H1 (cell line): Measurements from ENCODE around the gene RASSF10. TPM values are rescaled to one million over a fixed set of nuclear protein-coding genes. Genes with fewer than 3 reads are reported as not detected.

Source experiments
- CTCF ChIA-PET: fragments of 300-600 bp; sonication (Branson Sonifier 250); formaldehyde crosslinking; loops from one replicate; lab custom pipeline; 2021; ENCODE audit not compliant: partially characterized antibody; lab: Charles Lee
- POLR2A ChIA-PET: fragments of 300-600 bp; sonication (Branson Sonifier 250); formaldehyde crosslinking; loops from one replicate; lab custom pipeline; 2021; ENCODE audit warnings: inconsistent platforms; ENCODE audit not compliant: partially characterized antibody; lab: Charles Lee
- DNase-seq, 2 experiments: peaks; one replicate each; pipeline versions ENCODE4 v3.0.0 to v3.0.0-alpha.2; 2010 to 2022; ENCODE audit warnings: low spot score in 2 of 2, low read depth in 1 of 2, mixed read lengths in 1 of 2
- FAIRE-seq: peaks from 2 replicates; lab custom pipeline; 2011; peaks lifted over from hg19 to GRCh38; lab: Jason Lieb, UNC
- H2AFZ ChIP-seq: 2 replicates; pipeline ENCODE4 v1.8.1; 2012; ENCODE audit warnings: low read length, inconsistent platforms
- H2AK5ac ChIP-seq: 2 replicates; pipeline ENCODE4 v1.6.1; 2013; ENCODE audit warnings: low read depth, low read length
- H2BK120ac ChIP-seq: replicated peaks from 2 replicates; pipeline ENCODE3; 2013; ENCODE audit warnings: low read depth, low read length, inconsistent platforms
- H2BK12ac ChIP-seq: 2 replicates; pipeline ENCODE4 v1.6.1; 2013; ENCODE audit warnings: low read depth, low read length
- H2BK15ac ChIP-seq: 2 replicates; pipeline ENCODE4 v1.6.1; 2013; ENCODE audit warnings: low read length
- H2BK20ac ChIP-seq: 2 replicates; pipeline ENCODE4 v1.6.1; 2013; ENCODE audit warnings: low read length
- H2BK5ac ChIP-seq: 2 replicates; pipeline ENCODE4 v1.6.1; 2013; ENCODE audit warnings: low read depth, low read length
- H3K14ac ChIP-seq: 2 replicates; pipeline ENCODE4 v1.6.1; 2013; ENCODE audit warnings: inconsistent platforms; ENCODE audit not compliant: insufficient read length
- H3K18ac ChIP-seq: 2 replicates; pipeline ENCODE4 v1.6.1; 2013; ENCODE audit warnings: low read length; ENCODE audit errors: extremely low read depth
- H3K23ac ChIP-seq: 2 replicates; pipeline ENCODE4 v1.6.1; 2013; ENCODE audit warnings: inconsistent platforms; ENCODE audit not compliant: insufficient read length
- H3K23me2 ChIP-seq: 2 replicates; pipeline ENCODE4 v1.6.1; 2013; ENCODE audit warnings: low read depth, low read length
- H3K27ac ChIP-seq: 2 replicates; pipeline ENCODE4 v1.6.1; 2011; ENCODE audit warnings: low read depth, low read length, inconsistent platforms
- H3K27me3 ChIP-seq, 4 experiments: replicated peaks in 1 of 4; 1 replicate in 1 of 4; 2 replicates in 3 of 4; pipeline versions ENCODE4 v1.6.1 to v1.8.1; 2011 to 2013; ENCODE audit warnings: low read length in 3 of 4, mild to moderate bottlenecking in 3 of 4, inconsistent platforms in 2 of 4, mixed read lengths in 2 of 4, moderate library complexity in 1 of 4; ENCODE audit not compliant: control insufficient read depth in 3 of 4, insufficient read depth in 3 of 4; ENCODE audit errors: extremely low read depth in 1 of 4
- H3K36me3 ChIP-seq, 4 experiments: 2 replicates each; pipeline versions ENCODE4 v1.6.1 to v1.8.1; 2011 to 2013; ENCODE audit warnings: mild to moderate bottlenecking in 4 of 4, low read length in 3 of 4, moderate library complexity in 2 of 4, control low read depth in 1 of 4, inconsistent platforms in 1 of 4; ENCODE audit not compliant: insufficient read depth in 4 of 4, control insufficient read depth in 2 of 4
- H3K4ac ChIP-seq: replicated peaks from 2 replicates; pipeline ENCODE3; 2013; ENCODE audit warnings: low read length, low read depth, mixed read lengths, inconsistent platforms; ENCODE audit not compliant: insufficient read length
- H3K4me1 ChIP-seq, 4 experiments: replicated peaks in 1 of 4; 1 replicate in 1 of 4; 2 replicates in 3 of 4; pipeline versions ENCODE4 v1.6.1 to v1.8.1; 2011 to 2013; ENCODE audit warnings: low read length in 3 of 4, inconsistent platforms in 2 of 4, mixed read lengths in 1 of 4; ENCODE audit not compliant: insufficient read depth in 4 of 4, control insufficient read depth in 3 of 4
- H3K4me2 ChIP-seq, 2 experiments: 2 replicates each; pipeline versions ENCODE4 v1.6.1 to v1.8.1; 2011 to 2013; ENCODE audit warnings: low read depth in 2 of 2, low read length in 2 of 2, control low read depth in 1 of 2, inconsistent platforms in 1 of 2, mild to moderate bottlenecking in 1 of 2; ENCODE audit not compliant: insufficient read depth in 1 of 2
- H3K4me3 ChIP-seq, 4 experiments: fragments of 200-600, 300-600 bp in 1 of 4; sonication (generic), shearing (Covaris generic), sonication (Bioruptor Twin) in 1 of 4; 2 replicates each; pipeline versions ENCODE4 v1.5.1 to v1.8.1; 2011 to 2016; ENCODE audit warnings: low read length in 4 of 4, low read depth in 3 of 4, control low read depth in 2 of 4, inconsistent platforms in 2 of 4, mild to moderate bottlenecking in 2 of 4, mixed read lengths in 1 of 4, moderate library complexity in 1 of 4; ENCODE audit not compliant: insufficient read depth in 2 of 4; ENCODE audit errors: extremely low read depth in 1 of 4
- H3K56ac ChIP-seq: replicated peaks from 2 replicates; pipeline ENCODE3; 2013; ENCODE audit warnings: low read depth, mild to moderate bottlenecking, mixed read lengths, low read length, inconsistent platforms; ENCODE audit not compliant: insufficient read length
- H3K79me1 ChIP-seq: 2 replicates; pipeline ENCODE4 v1.6.1; 2013; ENCODE audit warnings: low read depth, low read length, control low read depth
- H3K79me2 ChIP-seq, 2 experiments: 2 replicates each; pipeline versions ENCODE4 v1.6.1 to v1.8.1; 2012 to 2013; ENCODE audit warnings: low read length in 2 of 2, mild to moderate bottlenecking in 2 of 2, inconsistent platforms in 1 of 2; ENCODE audit not compliant: insufficient read depth in 2 of 2, control insufficient read depth in 1 of 2
- H3K9ac ChIP-seq, 4 experiments: replicated peaks in 1 of 4; 1 replicate in 1 of 4; 2 replicates in 3 of 4; pipeline versions ENCODE4 v1.6.1 to v1.8.1; 2011 to 2013; ENCODE audit warnings: low read depth in 3 of 4, low read length in 3 of 4, control low read depth in 2 of 4, mild to moderate bottlenecking in 2 of 4, moderate library complexity in 2 of 4, inconsistent platforms in 1 of 4; ENCODE audit errors: extremely low read depth in 1 of 4
- H3K9me3 ChIP-seq, 2 experiments: 2 replicates each; pipeline versions ENCODE4 v1.6.1 to v1.8.1; 2012 to 2013; ENCODE audit warnings: mild to moderate bottlenecking in 2 of 2, moderate library complexity in 2 of 2, control low read depth in 1 of 2, inconsistent platforms in 1 of 2, low read depth in 1 of 2, low read length in 1 of 2, mixed read lengths in 1 of 2; ENCODE audit not compliant: insufficient read depth in 2 of 2
- H4K20me1 ChIP-seq, 2 experiments: replicated peaks in 1 of 2; 2 replicates each; pipeline versions ENCODE3 to v1.8.1; 2011 to 2013; ENCODE audit warnings: inconsistent platforms in 2 of 2, low read length in 2 of 2, mild to moderate bottlenecking in 1 of 2; ENCODE audit not compliant: insufficient read depth in 2 of 2, control insufficient read depth in 1 of 2
- H4K5ac ChIP-seq: 2 replicates; pipeline ENCODE4 v1.6.1; 2013; ENCODE audit warnings: low read length, low read depth, mixed read lengths, inconsistent platforms; ENCODE audit not compliant: insufficient read length
- H4K8ac ChIP-seq: 2 replicates; pipeline ENCODE4 v1.8.0; 2013; ENCODE audit warnings: mild to moderate bottlenecking, moderate library complexity, low read length, inconsistent platforms; ENCODE audit not compliant: insufficient read depth; ENCODE audit errors: extremely low read depth
- H4K91ac ChIP-seq: replicated peaks from 2 replicates; pipeline ENCODE3; 2013; ENCODE audit warnings: low read length, mixed read lengths, inconsistent platforms; ENCODE audit not compliant: insufficient read length
- BRCA1 ChIP-seq: IDR thresholded peaks from 2 replicates; pipeline ENCODE4 v1.6.1; 2012; ENCODE audit warnings: low read depth, low read length, improper control_type of control experiment
- CEBPB ChIP-seq: IDR thresholded peaks from 2 replicates; pipeline ENCODE4 v1.6.1; 2012; ENCODE audit warnings: low read depth, low read length
- GABPA ChIP-seq: IDR thresholded peaks from 2 replicates; pipeline ENCODE4 v1.6.1; 2011; ENCODE audit warnings: mild to moderate bottlenecking, low read length, moderate library complexity, borderline replicate concordance; ENCODE audit not compliant: insufficient read depth
- JUND ChIP-seq: IDR thresholded peaks from 2 replicates; pipeline ENCODE4 v1.6.1; 2011; ENCODE audit warnings: mild to moderate bottlenecking, improper control_type of control experiment, low read length
- KDM1A ChIP-seq: fragments of 200-600, 300-600 bp; sonication (generic); IDR thresholded peaks from 2 replicates; pipeline ENCODE4 v1.7.1; 2016; ENCODE audit warnings: mild to moderate bottlenecking, low read length, borderline replicate concordance
- MAFK ChIP-seq: IDR thresholded peaks from 2 replicates; pipeline ENCODE4 v1.6.1; 2012; ENCODE audit warnings: low read depth, mild to moderate bottlenecking, improper control_type of control experiment, low read length
- PHF8 ChIP-seq: fragments of 200-600 bp; sonication (generic); conservative IDR thresholded peaks from 2 replicates; pipeline ENCODE4 v1.7.1; 2012; ENCODE audit warnings: low read depth, mild to moderate bottlenecking, inconsistent platforms, low read length, moderate library complexity
- POLR2A ChIP-seq, 2 experiments: IDR thresholded peaks; 1 replicate in 1 of 2; 2 replicates in 1 of 2; pipeline ENCODE4 v1.6.1; 2011; ENCODE audit warnings: low read depth in 2 of 2, low read length in 2 of 2, mild to moderate bottlenecking in 2 of 2; ENCODE audit errors: control extremely low read depth in 1 of 2
- POLR2AphosphoS5 ChIP-seq: IDR thresholded peaks from 2 replicates; pipeline ENCODE4 v1.6.1; 2011; ENCODE audit warnings: low read depth, low read length
- RFX5 ChIP-seq: IDR thresholded peaks from 2 replicates; pipeline ENCODE4 v1.6.1; 2011; ENCODE audit warnings: low read depth, low read length, improper control_type of control experiment, borderline replicate concordance
- SAP30 ChIP-seq: fragments of 300-600 bp; sonication (generic); IDR thresholded peaks from 2 replicates; pipeline ENCODE4 v1.7.1; 2012; ENCODE audit warnings: low read length, moderate library complexity, mild to moderate bottlenecking, inconsistent platforms; ENCODE audit not compliant: insufficient read depth, insufficient replicate concordance
- SIRT6 ChIP-seq: IDR thresholded peaks from one replicate; pipeline ENCODE4 v1.7.1; 2012; ENCODE audit warnings: low read length, inconsistent platforms
- SP2 ChIP-seq: IDR thresholded peaks from 2 replicates; pipeline ENCODE4 v1.6.1; 2012; ENCODE audit warnings: mild to moderate bottlenecking, low read length, inconsistent platforms
- SUZ12 ChIP-seq: fragments of 200-600 bp; sonication (generic); IDR thresholded peaks from 2 replicates; pipeline ENCODE4 v1.6.1; 2012; ENCODE audit warnings: mild to moderate bottlenecking, inconsistent platforms, low read length, moderate library complexity, mixed read lengths
- TAF1 ChIP-seq: IDR thresholded peaks from 2 replicates; pipeline ENCODE4 v1.6.1; 2011; ENCODE audit warnings: mild to moderate bottlenecking, low read depth, low read length
- YY1 ChIP-seq: IDR thresholded peaks from 2 replicates; pipeline ENCODE4 v1.6.1; 2011; ENCODE audit warnings: low read depth, mild to moderate bottlenecking, low read length
- ZNF274 ChIP-seq: IDR thresholded peaks from 2 replicates; pipeline ENCODE4 v1.7.0; 2012; ENCODE audit warnings: low read length, borderline replicate concordance; ENCODE audit errors: extremely low read depth
- WGBS, 2 experiments: shearing (Covaris generic) in 1 of 2; methylation state at CpG; one replicate each; pipeline versions ENCODE4 v1.1.6 to v1.1.7; 2013 to 2015; ENCODE audit warnings: low lambda C conversion rate in 2 of 2, mixed read lengths in 2 of 2, inconsistent platforms in 1 of 2, low coverage in 1 of 2, missing lambda C conversion rate in 1 of 2; ENCODE audit not compliant: insufficient replicate concordance in 2 of 2, insufficient coverage in 1 of 2, insufficient read length in 1 of 2; ENCODE audit errors: extremely low coverage in 1 of 2, missing lambda C conversion rate in 1 of 2; 5-methylcytosine and 5-hydroxymethylcytosine counted together
- polyA plus RNA-seq, 7 experiments: library from polyadenylated mRNA; depleted of rRNA in 3 of 7; stranded (reverse) in 5 of 7; unstranded in 2 of 7; fragments of >200 nt in 5 of 7; fragments of 200-250 nt in 2 of 7; gene quantifications; 1 replicate in 5 of 7; 2 replicates in 1 of 7; 4 replicates in 1 of 7; pipeline versions ENCODE4 v1.2.1 to v1.2.3, GENCODE V29; 2011 to 2013; ENCODE audit warnings: missing spikeins in 2 of 7, mixed read lengths in 2 of 7
- total RNA-seq: library from RNA; stranded (reverse); fragmentation: NEBNext Ultra II Directional; extraction: Animal tissue kit (Norgen Biotek cat#: 25700); gene quantifications from 2 replicates; pipeline ENCODE4 v1.2.1, GENCODE V29; 2021

Gene RASSF10
- total and polyA plus RNA-seq, 2 of the 8 experiments (the other 6 are each of a cell fraction or from before 2014, with no cell fraction given): 0.51 to 1.8 TPM

DNA sequence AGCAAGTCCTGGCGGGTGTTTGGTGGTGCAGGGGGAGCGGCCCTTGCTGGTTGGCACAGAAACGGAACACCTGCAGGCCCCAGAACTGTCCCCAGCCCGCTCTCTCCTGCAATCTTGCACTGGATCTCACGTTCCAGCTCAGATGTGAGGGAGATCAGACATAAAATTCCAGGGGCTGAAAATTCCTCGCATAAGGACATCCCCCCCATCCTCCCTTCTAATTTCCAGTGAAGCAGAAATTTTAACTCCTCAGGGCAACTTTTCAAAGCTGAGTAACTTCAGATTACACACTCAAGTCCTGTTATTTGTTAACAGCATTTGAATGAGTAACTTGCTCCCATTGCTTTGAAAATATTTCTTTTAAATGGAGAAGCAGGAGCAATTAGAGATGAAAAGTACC lies 40.3 kb upstream of the RASSF10 start:
- POLR2A ChIA-PET: no interaction called here
- Histone ChIP-seq H4K8ac (no peak overlapping the region), H2BK20ac (no peak overlapping the region), H3K4me2 (no peak overlapping the region), H3K56ac (no peak overlapping the region), H3K4ac (no peak overlapping the region), H2BK12ac (no peak overlapping the region), H3K4me1 (peaks cover 0 to 2% (median 0%) of the 10 kb centered on the region in 4 experiments; a peak in 1 of 7 replicates), H2BK120ac (no peak overlapping the region), H3K9ac (no peak overlapping the region), H4K20me1 (no peaks in the 10 kb centered on the region), H3K36me3 (no peaks in the 10 kb centered on the region), H3K79me2 (no peaks in the 10 kb centered on the region), H3K27me3 (no peaks in the 10 kb centered on the region), H4K5ac (no peak overlapping the region), H4K91ac (no peak overlapping the region), H2BK15ac (no peak overlapping the region), H3K23me2 (no peaks in the 10 kb centered on the region)
- 86% methylated on average over 6 of the region's 6 CpGs; no CpG with 5 or more reads in 1 of the 2 experiments for WGBS, 2 experiments
- TF ChIP-seq TAF1 (no peak), SUZ12 (no peak), MAFK (no peak), JUND (no peak), KDM1A (no peak), GABPA (no peak), YY1 (no peak), SIRT6 (no peak), PHF8 (no peak), ZNF274 (no peak), SAP30 (no peak), POLR2A (IDR thresholded peaks at IDR 0.05; ENCODE audit: control extremely low read depth in 1 of 2, low read depth in 2 of 2, low read length in 2 of 2) (no peak), CEBPB (no peak), BRCA1 (no peak), SP2 (no peak), POLR2AphosphoS5 (no peak), RFX5 (no peak)
- TF ChIP-seq, all 59 proteins: peak for 0
- no peak overlapping the region for H3K27ac ChIP-seq
- H3K18ac ChIP-seq: no peak overlapping the region
- CTCF ChIA-PET: interaction anchor here (0.8 to 12.5 kb wide), 5 partner anchors 9 to 366 kb away, joined by 3 to 158 read pairs (median 4); no protein-coding TSS in a partner anchor
- H3K9me3 ChIP-seq: no peaks in the 10 kb centered on the region
- H3K14ac ChIP-seq: no peak overlapping the region
- no peak overlapping the region for H2AK5ac ChIP-seq
- DNase-seq (no peak), FAIRE-seq (no peak)
- no peak overlapping the region for H2AFZ ChIP-seq
- H3K23ac ChIP-seq: no peak overlapping the region
- H2BK5ac ChIP-seq: no peak overlapping the region
- no peak overlapping the region for H3K4me3 ChIP-seq
- H3K79me1 ChIP-seq: no peaks in the 10 kb centered on the region
